ENCODE results near the gene GM2A. TPM values are rescaled to one million over a fixed set of nuclear protein-coding genes. Genes with fewer than 3 reads are reported as not detected.

GM2A gene
- total and polyA plus RNA-seq, 9 of the 15 experiments (the other 6 are each of a cell fraction or from before 2014, with no cell fraction given), result 5.8 to 36.0 (median 10.0) TPM

- TF ChIP-seq, protein P1, sequence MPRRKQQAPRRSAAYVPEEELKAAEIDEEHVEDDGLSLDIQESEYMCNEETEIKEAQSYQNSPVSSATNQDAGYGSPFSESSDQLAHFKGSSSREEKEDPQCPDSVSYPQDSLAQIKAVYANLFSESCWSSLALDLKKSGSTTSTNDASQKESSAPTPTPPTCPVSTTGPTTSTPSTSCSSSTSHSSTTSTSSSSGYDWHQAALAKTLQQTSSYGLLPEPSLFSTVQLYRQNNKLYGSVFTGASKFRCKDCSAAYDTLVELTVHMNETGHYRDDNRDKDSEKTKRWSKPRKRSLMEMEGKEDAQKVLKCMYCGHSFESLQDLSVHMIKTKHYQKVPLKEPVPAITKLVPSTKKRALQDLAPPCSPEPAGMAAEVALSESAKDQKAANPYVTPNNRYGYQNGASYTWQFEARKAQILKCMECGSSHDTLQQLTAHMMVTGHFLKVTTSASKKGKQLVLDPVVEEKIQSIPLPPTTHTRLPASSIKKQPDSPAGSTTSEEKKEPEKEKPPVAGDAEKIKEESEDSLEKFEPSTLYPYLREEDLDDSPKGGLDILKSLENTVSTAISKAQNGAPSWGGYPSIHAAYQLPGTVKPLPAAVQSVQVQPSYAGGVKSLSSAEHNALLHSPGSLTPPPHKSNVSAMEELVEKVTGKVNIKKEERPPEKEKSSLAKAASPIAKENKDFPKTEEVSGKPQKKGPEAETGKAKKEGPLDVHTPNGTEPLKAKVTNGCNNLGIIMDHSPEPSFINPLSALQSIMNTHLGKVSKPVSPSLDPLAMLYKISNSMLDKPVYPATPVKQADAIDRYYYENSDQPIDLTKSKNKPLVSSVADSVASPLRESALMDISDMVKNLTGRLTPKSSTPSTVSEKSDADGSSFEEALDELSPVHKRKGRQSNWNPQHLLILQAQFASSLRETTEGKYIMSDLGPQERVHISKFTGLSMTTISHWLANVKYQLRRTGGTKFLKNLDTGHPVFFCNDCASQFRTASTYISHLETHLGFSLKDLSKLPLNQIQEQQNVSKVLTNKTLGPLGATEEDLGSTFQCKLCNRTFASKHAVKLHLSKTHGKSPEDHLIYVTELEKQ (CRISPR knock-in tag; IDR thresholded peaks at IDR 0.05), result no peak
- TF ChIP-seq MTF1 (CRISPR knock-in tag; IDR thresholded peaks at IDR 0.05; ENCODE audit: borderline replicate concordance), result no peak
- no peak for TF ChIP-seq HMG20A (CRISPR knock-in tag; conservative IDR thresholded peaks at IDR 0.05)
- TF ChIP-seq RBM25 (IDR thresholded peaks at IDR 0.05; ENCODE audit: low read depth, low read length, severe bottlenecking), result peak; percentile 96
- peak; percentile 15 for TF ChIP-seq NEUROD1 (IDR thresholded peaks at IDR 0.05; ENCODE audit: borderline replicate concordance, low read depth, low read length, partially characterized antibody)
- no peak for TF ChIP-seq ZBED1 (IDR thresholded peaks at IDR 0.05)
- no peak for TF ChIP-seq ZNF23 (CRISPR knock-in tag; IDR thresholded peaks at IDR 0.05)
- TF ChIP-seq ZNF3 (CRISPR knock-in tag; IDR thresholded peaks at IDR 0.05), result no peak
- TF ChIP-seq ATF7 (IDR thresholded peaks at IDR 0.05), result no peak; the same call in none of the 2 replicates
- TF ChIP-seq PRMT5 (CRISPR knock-in tag; IDR thresholded peaks at IDR 0.05), result no peak
- TF ChIP-seq, protein P2, sequence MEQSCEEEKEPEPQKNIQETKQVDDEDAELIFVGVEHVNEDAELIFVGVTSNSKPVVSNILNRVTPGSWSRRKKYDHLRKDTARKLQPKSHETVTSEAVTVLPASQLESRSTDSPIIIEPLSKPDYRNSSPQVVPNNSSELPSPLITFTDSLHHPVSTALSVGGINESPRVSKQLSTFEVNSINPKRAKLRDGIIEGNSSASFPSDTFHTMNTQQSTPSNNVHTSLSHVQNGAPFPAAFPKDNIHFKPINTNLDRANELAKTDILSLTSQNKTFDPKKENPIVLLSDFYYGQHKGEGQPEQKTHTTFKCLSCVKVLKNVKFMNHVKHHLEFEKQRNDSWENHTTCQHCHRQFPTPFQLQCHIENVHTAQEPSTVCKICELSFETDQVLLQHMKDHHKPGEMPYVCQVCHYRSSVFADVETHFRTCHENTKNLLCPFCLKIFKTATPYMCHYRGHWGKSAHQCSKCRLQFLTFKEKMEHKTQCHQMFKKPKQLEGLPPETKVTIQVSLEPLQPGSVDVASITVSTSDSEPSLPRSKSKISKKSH (CRISPR knock-in tag; IDR thresholded peaks at IDR 0.05), result no peak
- TF ChIP-seq GABPB1 (CRISPR knock-in tag; IDR thresholded peaks at IDR 0.05), result peak; percentile 58
- no peak for TF ChIP-seq MIER1 (IDR thresholded peaks at IDR 0.05; ENCODE audit: low read depth)
- TF ChIP-seq ZNF707 (CRISPR knock-in tag; conservative IDR thresholded peaks at IDR 0.05), result no peak
- TF ChIP-seq, protein P3, sequence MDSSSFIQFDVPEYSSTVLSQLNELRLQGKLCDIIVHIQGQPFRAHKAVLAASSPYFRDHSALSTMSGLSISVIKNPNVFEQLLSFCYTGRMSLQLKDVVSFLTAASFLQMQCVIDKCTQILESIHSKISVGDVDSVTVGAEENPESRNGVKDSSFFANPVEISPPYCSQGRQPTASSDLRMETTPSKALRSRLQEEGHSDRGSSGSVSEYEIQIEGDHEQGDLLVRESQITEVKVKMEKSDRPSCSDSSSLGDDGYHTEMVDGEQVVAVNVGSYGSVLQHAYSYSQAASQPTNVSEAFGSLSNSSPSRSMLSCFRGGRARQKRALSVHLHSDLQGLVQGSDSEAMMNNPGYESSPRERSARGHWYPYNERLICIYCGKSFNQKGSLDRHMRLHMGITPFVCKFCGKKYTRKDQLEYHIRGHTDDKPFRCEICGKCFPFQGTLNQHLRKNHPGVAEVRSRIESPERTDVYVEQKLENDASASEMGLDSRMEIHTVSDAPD (CRISPR knock-in tag; IDR thresholded peaks at IDR 0.05), result no peak
- TF ChIP-seq PHTF2 (CRISPR knock-in tag; IDR thresholded peaks at IDR 0.05), result no peak
- no peak for TF ChIP-seq E2F5 (CRISPR knock-in tag; IDR thresholded peaks at IDR 0.05)
- no peak for TF ChIP-seq ZNF324 (CRISPR knock-in tag; IDR thresholded peaks at IDR 0.05)
- peak; percentile 98 for TF ChIP-seq BCOR (IDR thresholded peaks at IDR 0.05)
- TF ChIP-seq ZNF696 (CRISPR knock-in tag; conservative IDR thresholded peaks at IDR 0.05), result no peak
These were observed 29.3 kb upstream of the GM2A start, which contains the start of gene CCDC69 (continued) for GRCh38 chr5:151223447-151224264.
